GM06990 (cell line): ENCODE data around the gene NCDN.

ENCODE experiments used
- DNase-seq: peaks from one replicate; pipeline ENCODE4 v3.0.0-alpha.2; 2011; ENCODE audit not compliant: insufficient read length; ENCODE audit errors: extremely low read depth
- H3K27me3 ChIP-seq: replicated peaks from 2 replicates; pipeline ENCODE4 v1.6.0; 2011; ENCODE audit warnings: low read length; ENCODE audit not compliant: control insufficient read depth, insufficient read depth
- H3K36me3 ChIP-seq: 2 replicates; pipeline ENCODE4 v1.5.1; 2011; ENCODE audit warnings: low read length; ENCODE audit not compliant: control insufficient read depth, insufficient read depth
- H3K4me3 ChIP-seq: replicated peaks from 2 replicates; pipeline ENCODE4 v1.5.1; 2011; ENCODE audit warnings: low read depth, mild to moderate bottlenecking, control low read depth, low read length
- CTCF ChIP-seq: IDR thresholded peaks from 2 replicates; pipeline ENCODE4 v1.5.1; 2011; ENCODE audit warnings: low read length, control low read depth, mild to moderate bottlenecking, inconsistent platforms; ENCODE audit not compliant: insufficient read depth, poor library complexity, severe bottlenecking

The NCDN gene

GRCh38 chr1:35605071-35605866 is 47.7 kb downstream of the NCDN start:
- DNase-seq, result no peak
- no peak overlapping the region for H3K4me3 ChIP-seq
- H3K27me3 ChIP-seq, result no peaks in the 10 kb centered on the region
- no peak for TF ChIP-seq CTCF
- H3K36me3 ChIP-seq, result peaks cover 21% of the 10 kb centered on the region

GRCh38 chr1:35605867-35606182 is 48.2 kb downstream of the NCDN start:
- TF ChIP-seq CTCF, result no peak
- no peaks in the 10 kb centered on the region for H3K27me3 ChIP-seq
- no peak for DNase-seq

GRCh38 chr1:35611655-35612054 is 54.1 kb downstream of the NCDN start:
- no peak for DNase-seq
- H3K4me3 ChIP-seq, result no peak overlapping the region
- no peaks in the 10 kb centered on the region for H3K27me3 ChIP-seq
- no peak for TF ChIP-seq CTCF
- H3K36me3 ChIP-seq, result peaks cover 4% of the 10 kb centered on the region

More at GRCh38 chr1:35605867-35606182, 48.2 kb downstream of the NCDN start:
- peaks cover 21% of the 10 kb centered on the region for H3K36me3 ChIP-seq
- no peak overlapping the region for H3K4me3 ChIP-seq

GRCh38 chr1:35615440-35615839 is 57.8 kb downstream of the NCDN start:
- H3K36me3 ChIP-seq, result peaks cover 6% of the 10 kb centered on the region
- no peaks in the 10 kb centered on the region for H3K27me3 ChIP-seq
- no peak for DNase-seq
- no peak for TF ChIP-seq CTCF
- no peak overlapping the region for H3K4me3 ChIP-seq
